Jurkat, Clone E6-1 (cell line): ENCODE data around the gene ASS1.

Experiments used
- DNase-seq: peaks from one replicate; pipeline ENCODE4 v3.0.0-alpha.2; 2011; ENCODE audit warnings: low read depth, low spot score
- H3K4me3 ChIP-seq: 2 replicates; pipeline ENCODE4 v1.5.1; 2011; ENCODE audit warnings: mild to moderate bottlenecking, low read length, control low read depth, moderate library complexity

Gene ASS1

DNA sequence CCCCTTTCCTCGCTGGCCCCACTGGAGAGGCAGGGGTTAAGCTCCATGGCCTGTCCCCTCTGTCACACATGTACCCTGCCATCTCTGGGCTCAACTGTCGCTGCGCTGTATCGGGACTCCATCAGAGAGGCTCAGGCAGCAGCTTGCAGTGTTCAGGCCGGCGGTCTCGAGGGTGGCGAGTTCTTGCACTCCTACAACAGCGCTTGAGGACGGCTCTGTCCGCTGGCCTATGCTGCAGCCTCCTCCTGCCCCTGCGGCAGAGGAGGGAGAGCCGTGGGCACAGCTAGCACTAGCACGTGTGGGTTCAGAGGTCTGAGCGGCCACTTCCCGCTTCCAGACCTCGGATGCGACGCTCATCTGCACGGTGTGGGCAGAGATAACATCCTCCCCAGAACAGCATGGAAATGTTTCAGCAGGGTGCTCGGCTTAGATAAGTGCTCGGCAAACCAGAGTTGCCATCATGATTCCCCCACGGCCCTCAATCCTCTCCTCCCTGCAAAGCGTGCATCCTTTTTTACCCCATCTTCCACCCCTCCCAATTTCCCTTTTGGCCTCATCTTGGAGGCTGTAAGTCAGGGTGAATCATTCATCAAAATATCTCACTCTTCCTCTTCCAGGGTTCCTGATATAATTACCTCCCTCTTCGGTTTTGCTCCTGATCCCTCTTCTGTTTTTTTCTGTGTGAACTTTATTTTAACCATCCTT is 92.7 kb downstream of the ASS1 start:
- no peak for DNase-seq
- no peak overlapping the region for H3K4me3 ChIP-seq

- no peak for DNase-seq
These were observed 94.9 kb downstream of the ASS1 start for GRCh38 chr9:130539420-130540223.

GRCh38 chr9:130541533-130541932 is 96.8 kb downstream of the ASS1 start:
- H3K4me3 ChIP-seq = no peak overlapping the region
- peak; percentile 37 for DNase-seq

More at GRCh38 chr9:130539420-130540223, 94.9 kb downstream of the ASS1 start:
- H3K4me3 ChIP-seq = no peak overlapping the region

DNA sequence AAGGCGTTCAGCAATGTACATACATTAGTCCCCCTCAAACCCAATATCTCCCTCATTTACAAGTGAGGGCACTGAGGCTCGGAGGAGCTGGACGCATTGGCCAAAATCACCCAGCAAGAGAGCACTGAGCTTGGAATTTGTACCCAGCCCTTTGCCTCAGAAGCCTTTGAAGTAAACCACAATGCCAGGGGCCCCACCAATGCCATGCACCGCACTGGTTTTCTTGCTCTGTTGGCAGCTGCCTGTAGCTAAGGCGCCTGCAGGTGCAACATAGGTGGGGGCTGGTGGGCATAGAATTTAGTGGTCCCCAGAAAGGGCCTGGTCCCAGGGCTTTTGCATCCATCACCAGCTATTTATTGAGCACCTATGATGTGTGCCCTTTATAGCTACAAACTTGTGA is 97.3 kb downstream of the ASS1 start:
- H3K4me3 ChIP-seq = no peak overlapping the region
- peak; percentile 71 for DNase-seq

GRCh38 chr9:130542457-130543228 is 97.9 kb downstream of the ASS1 start:
- peak; percentile 53 for DNase-seq
- H3K4me3 ChIP-seq = no peak overlapping the region

DNA sequence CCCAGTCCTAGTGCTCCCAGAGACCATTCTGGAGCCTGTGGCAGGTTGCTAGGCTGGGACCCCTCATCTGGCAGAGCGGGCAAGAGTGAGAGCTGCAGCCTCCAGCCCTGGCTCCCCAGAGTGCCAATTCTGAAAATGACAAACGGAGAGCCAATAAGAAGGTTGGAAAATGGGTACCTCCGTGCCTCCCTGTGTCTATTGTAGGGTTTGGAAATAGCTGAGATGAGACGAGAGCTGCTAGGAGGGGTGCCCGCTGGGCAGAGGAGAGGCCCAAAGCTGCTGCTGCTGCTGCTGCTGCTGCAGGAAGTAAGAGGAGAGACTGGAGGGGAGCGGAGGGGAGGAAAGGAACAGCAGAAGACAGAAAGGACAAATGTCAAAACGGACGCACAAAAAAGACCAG is 98.6 kb downstream of the ASS1 start:
- DNase-seq = no peak
- H3K4me3 ChIP-seq = no peak overlapping the region

- H3K4me3 ChIP-seq = no peak overlapping the region
- DNase-seq = no peak
These were observed 99.1 kb downstream of the ASS1 start for GRCh38 chr9:130543859-130544258.

GRCh38 chr9:130544364-130544763 is 99.6 kb downstream of the ASS1 start:
- H3K4me3 ChIP-seq = no peak overlapping the region
- no peak for DNase-seq

DNA sequence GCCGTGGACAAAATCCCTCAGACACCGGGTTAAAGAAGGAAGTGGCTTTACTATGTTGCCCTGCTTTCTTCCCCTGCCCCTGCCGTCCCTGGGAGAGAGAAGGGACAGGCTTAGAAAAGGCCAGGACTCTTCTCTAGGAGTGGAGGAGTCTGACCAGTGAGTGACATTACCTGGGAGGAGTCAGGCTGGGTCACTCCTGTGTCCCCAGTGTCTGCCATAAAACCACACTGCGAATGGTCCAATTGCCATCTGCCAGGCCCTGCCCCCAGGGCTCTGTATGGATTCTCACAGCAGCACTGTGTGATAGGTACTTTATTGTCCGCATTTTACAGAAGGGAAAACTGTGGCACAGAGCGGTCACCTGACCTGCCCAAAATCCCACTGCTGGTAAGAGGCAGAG is 103.3 kb downstream of the ASS1 start:
- no peak for DNase-seq
- no peak overlapping the region for H3K4me3 ChIP-seq

- no peak overlapping the region for H3K4me3 ChIP-seq
- peak; percentile 46 for DNase-seq
These were observed 104.5 kb downstream of the ASS1 start for GRCh38 chr9:130549093-130549735.
